Prostate gland (tissue), 2 donors: ENCODE results near the gene DOCK2. TPM values are rescaled to one million over a fixed set of nuclear protein-coding genes. Genes with fewer than 3 reads are reported as not detected.
"Not testable (repeated sequence)": the region's sequence is repeated elsewhere in the genome, so short reads cannot be mapped to it uniquely, and the experiment has no call there.

Experiments
- DNase-seq: peaks from one replicate; pipeline ENCODE4 v3.0.0-alpha.2; 2019; ENCODE audit warnings: low spot score
- H3K27ac ChIP-seq, 2 donors: fragments of 200-600 bp; sonication (generic); 2 replicates each; pipeline ENCODE4 v1.5.1; 2017 to 2019
- H3K27me3 ChIP-seq: fragments of 200-600 bp; sonication (generic); replicated peaks from 2 replicates; pipeline ENCODE4 v1.5.1; 2019; ENCODE audit not compliant: insufficient read depth
- H3K36me3 ChIP-seq, 2 donors: fragments of 200-600 bp; sonication (generic); 1 replicate in 1 of 2; 2 replicates in 1 of 2; pipeline versions ENCODE4 v1.5.1 to v1.8.1; 2017 to 2019
- H3K4me1 ChIP-seq: fragments of 200-600 bp; sonication (generic); replicated peaks from 2 replicates; pipeline ENCODE4 v1.5.1; 2019
- H3K4me3 ChIP-seq, 2 donors: fragments of 200-600 bp; sonication (generic); 2 replicates each; pipeline ENCODE4 v1.5.1; 2017 to 2019
- H3K9me3 ChIP-seq: fragments of 200-600 bp; sonication (generic); 2 replicates; pipeline ENCODE4 v1.5.1; 2017
- POLR2A ChIP-seq: fragments of 450-650 bp; IDR thresholded peaks from one replicate; pipeline ENCODE4 v1.6.1; 2016; ENCODE audit warnings: antibody characterized with exemption, mild to moderate bottlenecking
- POLR2AphosphoS5 ChIP-seq: sonication (generic); formaldehyde crosslinking; IDR thresholded peaks from one replicate; pipeline ENCODE4 v1.6.1; 2017; ENCODE audit warnings: antibody characterized with exemption
- WGBS: methylation state at CpG from one replicate; pipeline ENCODE4 v1.1.5; 2018; 5-methylcytosine and 5-hydroxymethylcytosine counted together
- intact Hi-C: fragments of 100-400 bp; cut with DNase I; formaldehyde crosslinking; loops from one replicate; pipeline ENCODE4 v1.14.2; 2022
- total RNA-seq, 2 donors: library from RNA; depleted of rRNA; stranded (reverse); fragments of >200 nt; gene quantifications; one replicate each; pipeline ENCODE4 v1.1.0, GENCODE V29; 2016
- TF ChIP-seq, protein P1 (sequence below), 4 experiments: fragments of 200-600 bp in 2 of 4; fragments of 450-650 bp in 2 of 4; sonication (generic) in 2 of 4; IDR thresholded peaks; 1 replicate in 3 of 4; 2 replicates in 1 of 4; pipeline ENCODE4 v1.5.1; 2016 to 2019; ENCODE audit warnings: antibody characterized with exemption in 4 of 4, mild to moderate bottlenecking in 2 of 4, moderate library complexity in 2 of 4

The DOCK2 gene
- total RNA-seq, 2 donors from 2014 or later = 2.5 to 6.2 TPM

DNA sequence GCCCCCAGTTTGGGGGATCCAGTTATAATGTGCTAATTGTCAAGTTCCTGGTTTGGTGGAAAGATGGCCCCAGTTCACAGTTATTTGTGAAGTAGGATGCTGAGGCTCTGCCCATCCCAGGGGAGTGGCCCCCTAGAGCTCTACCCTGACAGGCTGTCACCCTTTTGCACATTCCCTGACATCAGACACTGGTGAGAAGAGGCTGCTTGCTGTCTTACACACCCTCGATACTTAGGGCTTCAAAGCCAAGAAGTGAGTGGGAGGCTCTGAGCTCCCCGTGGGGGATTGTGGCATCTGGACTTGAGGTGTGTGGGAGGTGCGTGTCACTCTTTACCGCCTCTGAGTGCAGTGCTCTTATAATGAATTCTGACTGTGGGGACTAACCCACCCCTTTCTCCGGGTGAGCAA, 168.5 kb downstream of the DOCK2 start:
- H3K4me1 ChIP-seq = no peaks in the 10 kb centered on the region
- TF ChIP-seq, protein P1, sequence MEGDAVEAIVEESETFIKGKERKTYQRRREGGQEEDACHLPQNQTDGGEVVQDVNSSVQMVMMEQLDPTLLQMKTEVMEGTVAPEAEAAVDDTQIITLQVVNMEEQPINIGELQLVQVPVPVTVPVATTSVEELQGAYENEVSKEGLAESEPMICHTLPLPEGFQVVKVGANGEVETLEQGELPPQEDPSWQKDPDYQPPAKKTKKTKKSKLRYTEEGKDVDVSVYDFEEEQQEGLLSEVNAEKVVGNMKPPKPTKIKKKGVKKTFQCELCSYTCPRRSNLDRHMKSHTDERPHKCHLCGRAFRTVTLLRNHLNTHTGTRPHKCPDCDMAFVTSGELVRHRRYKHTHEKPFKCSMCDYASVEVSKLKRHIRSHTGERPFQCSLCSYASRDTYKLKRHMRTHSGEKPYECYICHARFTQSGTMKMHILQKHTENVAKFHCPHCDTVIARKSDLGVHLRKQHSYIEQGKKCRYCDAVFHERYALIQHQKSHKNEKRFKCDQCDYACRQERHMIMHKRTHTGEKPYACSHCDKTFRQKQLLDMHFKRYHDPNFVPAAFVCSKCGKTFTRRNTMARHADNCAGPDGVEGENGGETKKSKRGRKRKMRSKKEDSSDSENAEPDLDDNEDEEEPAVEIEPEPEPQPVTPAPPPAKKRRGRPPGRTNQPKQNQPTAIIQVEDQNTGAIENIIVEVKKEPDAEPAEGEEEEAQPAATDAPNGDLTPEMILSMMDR (IDR thresholded peaks at IDR 0.05) = no peak
- TF ChIP-seq POLR2A (no peak), POLR2AphosphoS5 (no peak)

DNA sequence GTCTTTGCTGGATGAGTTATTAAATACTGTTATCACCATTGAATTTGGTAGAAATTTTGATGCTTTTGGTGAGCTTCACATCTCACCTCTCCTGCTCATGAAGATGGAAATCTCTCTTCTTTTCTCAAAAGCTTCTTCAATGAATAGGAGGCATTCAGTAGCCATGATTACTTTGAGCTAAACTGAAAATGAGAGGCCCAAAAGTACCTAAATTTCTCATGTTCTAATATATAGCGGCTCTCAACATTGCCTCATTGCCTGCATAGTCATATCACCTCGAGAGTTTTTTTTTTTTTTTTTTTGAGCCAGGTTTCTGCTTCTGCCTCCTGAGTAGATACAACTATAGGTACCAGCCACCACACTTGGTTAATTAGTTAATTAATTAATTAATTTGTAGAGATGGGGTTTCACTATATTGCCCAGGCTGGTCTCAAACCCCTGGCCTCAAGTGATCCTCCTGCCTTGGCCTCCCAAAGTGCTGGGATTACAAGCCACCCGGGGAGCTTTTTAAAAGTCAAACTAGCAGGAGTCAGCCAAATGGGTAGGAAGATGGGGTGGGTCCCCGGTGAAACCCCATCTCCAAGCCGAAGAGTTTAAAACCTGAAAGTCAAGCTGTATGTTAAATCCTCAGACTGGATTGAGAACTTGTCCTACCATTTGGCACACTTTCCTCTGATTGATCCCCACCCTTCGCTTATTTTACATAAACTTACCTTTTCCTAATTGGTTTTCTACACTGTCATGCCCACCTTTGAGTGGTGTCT, 169.0 kb downstream of the DOCK2 start:
- H3K4me3 ChIP-seq = no peak overlapping the region
- no peak overlapping the region for H3K27ac ChIP-seq
- no peaks in the 10 kb centered on the region for H3K36me3 ChIP-seq
- 95% methylated on average over 6 of the region's 6 CpGs for WGBS
- TF ChIP-seq POLR2A = no peak
- intact Hi-C loops = no loop called here
- H3K4me1 ChIP-seq = no peaks in the 10 kb centered on the region
- no peaks in the 10 kb centered on the region for H3K27me3 ChIP-seq
- no peaks in the 10 kb centered on the region for H3K9me3 ChIP-seq
- no peak for DNase-seq

More for the DNA sequence above, 168.5 kb downstream of the DOCK2 start:
- no peak overlapping the region for H3K4me3 ChIP-seq
- H3K36me3 ChIP-seq = no peaks in the 10 kb centered on the region
- intact Hi-C loops = no loop called here
- no peak overlapping the region for H3K27ac ChIP-seq
- WGBS = 61% methylated on average over 5 of the region's 5 CpGs
- no peaks in the 10 kb centered on the region for H3K27me3 ChIP-seq
- H3K9me3 ChIP-seq = no peaks in the 10 kb centered on the region
- DNase-seq = no peak

DNA sequence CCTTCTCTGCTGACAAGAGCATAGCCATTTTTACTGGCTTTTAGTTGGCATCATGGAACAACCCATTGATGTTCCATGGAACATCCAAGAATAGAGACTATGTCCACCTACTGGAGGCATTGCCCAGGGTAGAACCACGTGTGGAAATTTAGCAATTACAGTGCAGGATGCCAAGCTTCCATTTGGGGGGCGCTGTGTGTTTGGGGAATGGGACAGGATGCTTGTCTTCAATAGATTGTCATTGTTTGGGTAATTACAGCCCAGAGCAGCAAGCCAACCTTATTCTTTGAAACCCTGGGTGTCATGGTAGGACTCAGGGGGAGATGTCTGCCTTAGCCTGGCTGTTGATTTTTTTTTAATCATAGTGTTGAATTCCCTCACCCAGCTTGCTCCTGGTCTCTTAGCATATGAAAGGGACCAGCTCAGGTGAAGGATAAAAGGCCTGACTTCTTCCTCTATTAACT, 171.1 kb downstream of the DOCK2 start:
- Histone ChIP-seq H3K36me3 (no peaks in the 10 kb centered on the region), H3K27me3 (no peaks in the 10 kb centered on the region), H3K4me1 (no peaks in the 10 kb centered on the region), H3K4me3 (no peak overlapping the region), H3K9me3 (no peaks in the 10 kb centered on the region), H3K27ac (no peak overlapping the region)
- DNase-seq = no peak
- intact Hi-C loops = no loop called here
- 55% methylated on average over 2 of the region's 2 CpGs for WGBS
- TF ChIP-seq POLR2A (no peak), POLR2AphosphoS5 (no peak)
- TF ChIP-seq, protein P1 (IDR thresholded peaks at IDR 0.05) = no peak

DNA sequence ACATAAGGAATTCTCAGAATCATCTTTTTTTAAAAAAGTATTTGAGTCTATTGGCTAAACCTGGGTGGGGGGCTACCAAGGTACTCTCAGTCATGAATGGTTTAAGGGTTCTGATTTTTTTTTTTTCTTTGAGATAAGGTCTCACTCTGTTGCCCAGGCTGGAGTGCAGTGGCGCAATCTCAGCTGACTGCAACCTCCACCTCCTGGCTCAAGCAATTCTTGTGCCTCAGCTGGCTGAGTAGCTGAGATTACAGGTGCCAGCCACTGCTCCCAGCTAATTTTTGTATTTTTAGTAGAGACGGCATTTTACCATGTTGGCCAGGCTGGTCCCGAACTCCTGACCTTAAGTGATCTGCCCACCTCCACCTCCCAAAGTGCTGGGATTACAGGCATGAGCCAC, 171.8 kb downstream of the DOCK2 start:
- 100% methylated on average over 3 of the region's 3 CpGs for WGBS
- H3K36me3 ChIP-seq, H3K4me3 ChIP-seq, H3K4me1 ChIP-seq, H3K9me3 ChIP-seq, H3K27me3 ChIP-seq, intact Hi-C loops, H3K27ac ChIP-seq, DNase-seq: not testable (repeated sequence)

DNA sequence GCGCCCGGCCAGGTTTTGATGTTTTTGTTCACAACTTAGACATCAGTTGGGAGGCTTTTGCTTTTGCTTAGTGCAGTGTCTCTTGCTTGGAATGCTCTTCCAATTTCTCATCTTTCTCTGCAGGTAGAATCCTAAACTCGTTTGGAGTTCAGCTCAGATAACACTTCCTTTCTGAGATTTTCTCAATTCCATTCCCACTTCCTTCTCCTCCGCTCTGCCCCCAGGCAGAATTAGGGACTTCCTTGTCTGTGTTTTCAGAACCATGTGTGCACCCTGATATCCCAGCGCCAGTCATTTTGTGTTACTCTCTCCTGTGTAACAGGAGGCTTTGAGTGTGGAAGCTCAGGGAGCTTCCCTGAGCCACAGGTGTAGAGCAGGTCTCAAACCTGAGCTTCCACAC, 172.2 kb downstream of the DOCK2 start:
- intact Hi-C loops = no loop called here
- no peak for DNase-seq
- Histone ChIP-seq H3K9me3 (no peaks in the 10 kb centered on the region), H3K4me3 (no peak overlapping the region), H3K27me3 (no peaks in the 10 kb centered on the region), H3K4me1 (no peaks in the 10 kb centered on the region), H3K36me3 (no peaks in the 10 kb centered on the region), H3K27ac (no peak overlapping the region)
- no peak for TF ChIP-seq POLR2AphosphoS5
- TF ChIP-seq, protein P1 (IDR thresholded peaks at IDR 0.05) = no peak
- no peak for TF ChIP-seq POLR2A
- WGBS = 77% methylated on average over 5 of the region's 5 CpGs

DNA sequence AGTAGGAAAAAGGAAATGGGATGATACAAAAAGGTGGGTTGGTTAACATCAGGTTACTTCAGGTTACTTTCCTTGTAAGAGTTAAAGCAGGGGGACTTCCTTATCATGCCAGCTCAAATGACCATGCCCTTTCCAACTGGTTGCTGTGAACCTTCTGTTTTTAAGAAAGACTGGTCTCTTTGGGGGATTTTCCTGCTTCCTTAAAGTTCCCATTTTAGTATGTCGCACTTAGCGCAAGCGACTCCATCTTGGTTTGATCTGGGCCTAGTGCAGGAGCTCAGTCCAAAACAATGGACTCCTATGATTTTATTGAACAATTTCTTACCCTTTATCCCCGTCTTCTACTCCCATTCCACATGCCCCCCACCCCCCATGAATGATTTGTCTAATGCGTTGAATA, 173.4 kb downstream of the DOCK2 start:
- TF ChIP-seq, protein P1 (IDR thresholded peaks at IDR 0.05) = no peak
- TF ChIP-seq POLR2A (no peak), POLR2AphosphoS5 (no peak)
- Histone ChIP-seq H3K4me3 (no peak overlapping the region), H3K9me3 (no peaks in the 10 kb centered on the region), H3K27me3 (no peaks in the 10 kb centered on the region), H3K36me3 (no peaks in the 10 kb centered on the region), H3K4me1 (no peaks in the 10 kb centered on the region), H3K27ac (no peak overlapping the region)
- intact Hi-C loops = no loop called here
- WGBS = 94% methylated on average over 5 of the region's 5 CpGs
- no peak for DNase-seq
